ENCODE measurements around the gene CDK18.
"Not testable (repeated sequence)": the region's sequence is repeated elsewhere in the genome, so short reads cannot be mapped to it uniquely, and the experiment has no call there.

DNA sequence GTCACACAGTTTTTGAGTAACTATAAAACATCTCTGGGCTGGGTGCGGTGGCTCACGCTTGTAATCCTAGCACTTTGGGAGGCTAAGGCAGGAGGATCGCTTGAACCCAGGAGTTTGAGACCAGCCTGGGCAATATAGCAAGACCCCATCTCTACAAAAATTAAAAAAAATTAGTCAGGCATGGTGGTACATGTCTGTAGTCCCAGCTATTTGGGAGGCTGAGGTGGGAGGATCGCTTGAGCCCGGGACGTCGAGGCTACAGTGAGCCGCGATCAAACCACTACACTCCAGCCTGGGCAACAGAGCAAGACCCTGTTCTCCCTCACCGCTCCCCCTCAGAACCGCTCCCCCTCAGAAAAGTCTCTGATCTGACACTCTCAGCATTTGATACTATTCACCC, 21.9 kb upstream of the CDK18 start:
- TF ChIP-seq EZH2 (IDR thresholded peaks at IDR 0.05; ENCODE audit: insufficient read depth, poor library complexity, severe bottlenecking); EZH2phosphoT487 (IDR thresholded peaks at IDR 0.05; ENCODE audit: insufficient read depth, low read depth): not testable (repeated sequence)

Measured in GM23248 (cell line).